Natural killer cell treated with Interleukin-12 subunit alpha and Interleukin-12 subunit beta and Interleukin-15 and Interleukin-18, amount 100 ng/mL, for 72 hours (primary cell): ENCODE results near the gene FATE1. TPM values are rescaled to one million over a fixed set of nuclear protein-coding genes. Genes with fewer than 3 reads are reported as not detected.
"Not testable (repeated sequence)": the region's sequence is repeated elsewhere in the genome, so short reads cannot be mapped to it uniquely, and the experiment has no call there.

Experiments used
- ATAC-seq, 2 donors: fragments of 150-1000 bp; cut with Tn5 transposase in 1 of 2; sonication (Bioruptor Pico), chemical (Tn5 transposase) in 1 of 2; 2 replicates each; pipeline ENCODE4 v1.10.0; 2021
- DNase-seq: peaks from one replicate; pipeline ENCODE4 v3.0.0; 2022; ENCODE audit warnings: low spot score
- H3K27ac Mint-ChIP-seq, 2 donors: 1 replicate in 1 of 2; 2 replicates in 1 of 2; pipeline ENCODE4 v1.8.0; 2022; ENCODE audit warnings: mixed read lengths in 2 of 2, mild to moderate bottlenecking in 1 of 2, moderate library complexity in 1 of 2
- H3K27me3 Mint-ChIP-seq, 2 donors: 1 replicate in 1 of 2; 2 replicates in 1 of 2; pipeline ENCODE4 v1.8.0; 2022; ENCODE audit warnings: mixed read lengths in 2 of 2
- H3K36me3 Mint-ChIP-seq: one replicate; pipeline ENCODE4 v1.8.0; 2022; ENCODE audit warnings: mixed read lengths
- H3K4me1 Mint-ChIP-seq, 2 donors: 1 replicate in 1 of 2; 2 replicates in 1 of 2; pipeline ENCODE4 v1.8.0; 2022; ENCODE audit warnings: low read depth in 2 of 2, mixed read lengths in 2 of 2, mild to moderate bottlenecking in 1 of 2
- H3K4me3 Mint-ChIP-seq: one replicate; pipeline ENCODE4 v1.8.0; 2022; ENCODE audit warnings: mixed read lengths
- H3K9me3 Mint-ChIP-seq: 2 replicates; pipeline ENCODE4 v1.8.0; 2022; ENCODE audit warnings: mixed read lengths
- total RNA-seq, 2 donors: library from RNA; stranded (reverse); gene quantifications; one replicate each; pipeline ENCODE4 v1.2.3, GENCODE V29; 2022

FATE1 gene
- total RNA-seq: not detected

GRCh38 chrX:151715752-151716151, at the start of gene FATE1:
Gene FATE1 (plus strand): TSS chrX:151716035. CDS start chrX:151716120, 85 bp downstream.
- peaks cover 10 to 19% of the 10 kb centered on the region in 2 donors for H3K27me3 Mint-ChIP-seq
- H3K9me3 Mint-ChIP-seq: no peaks in the 10 kb centered on the region
- no peak within 1 kb of the TSS for H3K27ac Mint-ChIP-seq
- H3K4me3 Mint-ChIP-seq: no peak within 1 kb of the TSS
- H3K4me1 Mint-ChIP-seq: no peaks in the 10 kb centered on the region
- no peaks in the 10 kb centered on the region for H3K36me3 Mint-ChIP-seq
- DNase-seq (no peak), ATAC-seq (no peak)

- Mint-ChIP-seq H3K4me3 (no peak overlapping the region), H3K27me3 (peaks cover 10 to 16% of the 10 kb centered on the region in 2 donors), H3K4me1 (no peaks in the 10 kb centered on the region), H3K27ac (no peak overlapping the region), H3K9me3 (no peaks in the 10 kb centered on the region), H3K36me3 (no peaks in the 10 kb centered on the region)
- ATAC-seq: no peak
- no peak for DNase-seq
Observed at GRCh38 chrX:151675121-151675746, 40.6 kb upstream of the FATE1 start.

- no peaks in the 10 kb centered on the region for H3K4me1 Mint-ChIP-seq
- H3K27ac Mint-ChIP-seq: no peak overlapping the region
- H3K27me3 Mint-ChIP-seq: peaks cover 8 to 12% of the 10 kb centered on the region in 2 donors
- ATAC-seq (no peak), DNase-seq (no peak)
- no peak overlapping the region for H3K4me3 Mint-ChIP-seq
- no peaks in the 10 kb centered on the region for H3K9me3 Mint-ChIP-seq
- H3K36me3 Mint-ChIP-seq: no peaks in the 10 kb centered on the region
Observed at GRCh38 chrX:151676196-151676595, 39.6 kb upstream of the FATE1 start.

GRCh38 chrX:151679798-151680402, 35.9 kb upstream of the FATE1 start:
- no peaks in the 10 kb centered on the region for H3K9me3 Mint-ChIP-seq
- no peak overlapping the region for H3K4me3 Mint-ChIP-seq

GRCh38 chrX:151680805-151681204, 35.0 kb upstream of the FATE1 start:
- H3K27me3 Mint-ChIP-seq: peaks cover 10 to 31% of the 10 kb centered on the region in 2 donors
- H3K4me1 Mint-ChIP-seq: no peaks in the 10 kb centered on the region
- no peak for DNase-seq
- ATAC-seq: peak in 1 of 2 donors; percentile 74
- no peaks in the 10 kb centered on the region for H3K36me3 Mint-ChIP-seq
- H3K27ac Mint-ChIP-seq: no peak overlapping the region
- no peaks in the 10 kb centered on the region for H3K9me3 Mint-ChIP-seq
- H3K4me3 Mint-ChIP-seq: no peak overlapping the region

More at GRCh38 chrX:151679798-151680402, 35.9 kb upstream of the FATE1 start:
- DNase-seq: no peak
- no peaks in the 10 kb centered on the region for H3K36me3 Mint-ChIP-seq
- H3K27ac Mint-ChIP-seq: no peak overlapping the region
- no peak for ATAC-seq
- no peaks in the 10 kb centered on the region for H3K4me1 Mint-ChIP-seq
- peaks cover 10 to 28% of the 10 kb centered on the region in 2 donors for H3K27me3 Mint-ChIP-seq

GRCh38 chrX:151687635-151688034, 28.2 kb upstream of the FATE1 start:
- H3K9me3 Mint-ChIP-seq: no peaks in the 10 kb centered on the region
- H3K4me3 Mint-ChIP-seq: no peak overlapping the region
- H3K27me3 Mint-ChIP-seq: peaks cover 10 to 13% of the 10 kb centered on the region in 2 donors
- no peaks in the 10 kb centered on the region for H3K4me1 Mint-ChIP-seq
- ATAC-seq: peak in 1 of 2 donors; percentile 43
- H3K36me3 Mint-ChIP-seq: no peaks in the 10 kb centered on the region
- DNase-seq: no peak
- H3K27ac Mint-ChIP-seq: no peak overlapping the region

- DNase-seq (no peak), ATAC-seq (peak in 1 of 2 donors; percentile 50)
- H3K9me3 Mint-ChIP-seq: no peaks in the 10 kb centered on the region
- H3K27ac Mint-ChIP-seq: no peak overlapping the region
- H3K27me3 Mint-ChIP-seq: peaks cover 7 to 12% of the 10 kb centered on the region in 2 donors
- no peaks in the 10 kb centered on the region for H3K36me3 Mint-ChIP-seq
- no peak overlapping the region for H3K4me3 Mint-ChIP-seq
- no peaks in the 10 kb centered on the region for H3K4me1 Mint-ChIP-seq
Observed at GRCh38 chrX:151688695-151689094, 27.1 kb upstream of the FATE1 start.

- peaks cover 8 to 17% of the 10 kb centered on the region in 2 donors for H3K27me3 Mint-ChIP-seq
- no peaks in the 10 kb centered on the region for H3K36me3 Mint-ChIP-seq
- no peak overlapping the region for H3K4me3 Mint-ChIP-seq
- H3K27ac Mint-ChIP-seq: no peak overlapping the region
- ATAC-seq: no peak
- H3K4me1 Mint-ChIP-seq: no peaks in the 10 kb centered on the region
- H3K9me3 Mint-ChIP-seq: no peaks in the 10 kb centered on the region
- peak; percentile 3 for DNase-seq
Observed at GRCh38 chrX:151692825-151693224, 23.0 kb upstream of the FATE1 start.

- no peak overlapping the region for H3K4me3 Mint-ChIP-seq
- H3K27ac Mint-ChIP-seq: no peak overlapping the region
- DNase-seq: peak; percentile 15
- no peaks in the 10 kb centered on the region for H3K9me3 Mint-ChIP-seq
- ATAC-seq: no peak
- peaks cover 8 to 17% of the 10 kb centered on the region in 2 donors for H3K27me3 Mint-ChIP-seq
- H3K36me3 Mint-ChIP-seq: no peaks in the 10 kb centered on the region
- H3K4me1 Mint-ChIP-seq: no peaks in the 10 kb centered on the region
Observed at GRCh38 chrX:151694121-151694520, 21.7 kb upstream of the FATE1 start.

GRCh38 chrX:151694661-151695582, 20.9 kb upstream of the FATE1 start, which contains the start of gene PRRG3:
Gene PRRG3 (plus strand): TSS chrX:151695458. CDS start chrX:151698815, 3,357 bp downstream.
- Mint-ChIP-seq H3K36me3 (no peaks in the 10 kb centered on the region), H3K27ac (no peak within 1 kb of the TSS), H3K4me1 (no peaks in the 10 kb centered on the region), H3K9me3 (no peaks in the 10 kb centered on the region), H3K4me3 (no peak within 1 kb of the TSS), H3K27me3 (peaks cover 8 to 19% of the 10 kb centered on the region in 2 donors)
- DNase-seq (peak; percentile 54), ATAC-seq (no peak)

- peaks cover 8 to 19% of the 10 kb centered on the region in 2 donors for H3K27me3 Mint-ChIP-seq
- H3K4me1 Mint-ChIP-seq: no peaks in the 10 kb centered on the region
- no peak for ATAC-seq
- H3K27ac Mint-ChIP-seq: no peak overlapping the region
- no peaks in the 10 kb centered on the region for H3K36me3 Mint-ChIP-seq
- DNase-seq: no peak
- H3K9me3 Mint-ChIP-seq: no peaks in the 10 kb centered on the region
- H3K4me3 Mint-ChIP-seq: no peak overlapping the region
Observed at GRCh38 chrX:151695583-151696340, 20.1 kb upstream of the FATE1 start.

GRCh38 chrX:151697082-151697481, 18.8 kb upstream of the FATE1 start:
- H3K4me1 Mint-ChIP-seq, ATAC-seq, H3K9me3 Mint-ChIP-seq, H3K27ac Mint-ChIP-seq, H3K4me3 Mint-ChIP-seq, H3K36me3 Mint-ChIP-seq: not testable (repeated sequence)
- peak; percentile 39 for DNase-seq
- peaks cover 8 to 19% of the 10 kb centered on the region in 2 donors for H3K27me3 Mint-ChIP-seq

- no peaks in the 10 kb centered on the region for H3K4me1 Mint-ChIP-seq
- no peak for ATAC-seq
- H3K4me3 Mint-ChIP-seq: no peak overlapping the region
- no peaks in the 10 kb centered on the region for H3K9me3 Mint-ChIP-seq
- no peaks in the 10 kb centered on the region for H3K36me3 Mint-ChIP-seq
- H3K27me3 Mint-ChIP-seq: peaks cover 8 to 19% of the 10 kb centered on the region in 2 donors
- no peak overlapping the region for H3K27ac Mint-ChIP-seq
- DNase-seq: no peak
Observed at GRCh38 chrX:151697522-151697921, 18.3 kb upstream of the FATE1 start.
